IPS DF 4.7 (cell line): Measurements from ENCODE around the gene INHA.

Experiments
- DNase-seq: peaks from one replicate; pipeline ENCODE4 v3.0.0-alpha.2; 2013; ENCODE audit warnings: low spot score; ENCODE audit errors: extremely low read depth

The INHA gene

GRCh38 chr2:219557791-219558785 is 14.0 kb upstream of the INHA start:
- no peak for DNase-seq

- no peak for DNase-seq
These were observed 12.8 kb upstream of the INHA start for GRCh38 chr2:219559156-219559915.

DNA sequence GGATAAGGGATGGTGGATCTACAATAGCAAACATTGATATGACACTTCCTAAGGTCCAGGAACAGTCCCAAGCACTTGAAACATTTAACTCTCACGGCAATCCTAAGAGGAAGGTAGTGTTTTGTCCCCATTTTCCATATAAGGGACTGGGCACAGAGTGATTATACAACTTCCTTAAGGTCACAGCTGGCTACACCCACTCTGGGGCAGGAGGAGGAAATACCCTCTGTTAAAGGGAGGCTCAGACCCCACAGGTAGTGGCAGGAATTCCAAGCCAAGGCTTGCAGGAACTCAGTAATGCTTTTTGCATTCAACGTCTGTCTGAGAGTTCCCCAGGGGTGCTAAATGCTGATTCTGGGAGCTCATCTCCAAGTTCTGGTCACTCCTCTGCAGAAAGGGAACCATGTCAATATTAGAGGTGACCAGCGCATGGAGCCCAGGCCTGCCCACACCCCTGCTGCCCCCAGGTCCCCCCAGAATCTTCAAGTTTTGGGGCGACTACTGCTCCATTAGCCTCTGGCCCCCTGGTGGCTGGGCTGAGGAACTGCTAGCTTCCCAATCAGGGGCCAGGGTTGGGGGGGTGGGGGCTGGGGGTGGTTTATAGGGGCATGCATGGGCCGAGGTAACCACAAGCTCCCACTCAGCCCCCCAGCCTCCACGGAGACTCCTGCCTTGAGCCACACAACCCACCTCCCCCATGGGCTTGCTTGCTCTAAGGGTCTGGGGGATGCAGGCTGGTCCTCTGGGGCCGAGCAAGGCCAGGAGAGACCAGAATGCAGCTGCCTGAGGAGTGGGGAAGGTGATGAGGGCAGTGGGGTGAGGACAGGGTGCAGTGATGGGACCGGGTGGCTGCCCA is 11.8 kb upstream of the INHA start:
- DNase-seq = no peak

- DNase-seq = no peak
These were observed 11.3 kb upstream of the INHA start for GRCh38 chr2:219560893-219561178.

GRCh38 chr2:219561179-219562048 is 10.7 kb upstream of the INHA start:
- no peak for DNase-seq

- no peak for DNase-seq
These were observed 9.8 kb upstream of the INHA start for GRCh38 chr2:219562049-219563020.

DNA sequence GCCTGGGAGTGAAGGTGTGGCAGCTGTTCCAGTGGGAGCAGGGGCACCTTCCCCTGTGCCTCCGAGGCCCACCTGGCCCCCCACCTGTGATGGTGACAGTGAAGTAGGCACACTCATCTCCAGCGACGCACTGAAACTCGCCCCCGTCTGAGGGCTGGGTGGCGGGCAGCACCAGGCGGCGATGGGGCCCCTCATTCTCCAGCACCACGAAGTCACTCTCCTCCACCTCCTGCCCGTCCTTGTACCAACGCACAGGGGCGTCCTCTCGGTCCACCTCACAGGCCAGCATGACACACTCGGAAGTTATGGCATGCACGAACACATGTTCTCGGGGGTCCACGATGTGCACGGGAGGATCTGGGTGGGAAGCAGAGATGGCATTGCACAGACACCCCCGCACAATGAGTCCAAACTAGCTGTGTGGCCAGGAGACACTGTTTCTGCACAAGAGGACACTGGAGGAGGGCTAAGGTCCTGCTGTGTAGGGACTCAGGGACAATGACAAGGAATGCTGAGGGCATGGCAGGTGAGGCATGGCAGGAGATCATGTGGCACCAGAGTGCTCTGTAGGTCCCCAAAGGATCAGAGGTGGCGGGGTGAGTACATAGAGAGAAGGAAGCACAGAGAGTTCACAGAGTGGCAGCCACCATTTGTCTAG is 8.7 kb upstream of the INHA start:
- no peak for DNase-seq

- DNase-seq = no peak
These were observed 6.7 kb upstream of the INHA start for GRCh38 chr2:219565130-219566080.

DNA sequence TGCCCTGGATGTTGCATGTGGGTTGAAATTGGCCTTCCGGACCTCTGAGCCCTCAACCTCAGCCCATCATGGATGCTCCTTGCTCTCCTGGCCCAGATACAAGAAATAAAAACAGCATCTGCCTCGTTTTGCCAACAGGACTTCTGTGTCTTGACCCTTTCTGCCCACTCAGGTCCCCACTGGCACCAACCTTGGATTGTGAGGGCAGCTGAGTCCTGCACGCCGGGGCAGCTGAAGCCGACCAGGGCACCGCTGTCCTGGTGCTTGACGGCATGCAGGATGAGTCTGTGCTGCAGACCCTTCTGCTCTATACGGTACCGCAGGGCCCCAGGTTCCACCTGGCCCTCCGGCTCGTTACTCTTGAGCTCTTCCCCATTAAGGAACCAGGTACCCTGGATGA is 5.5 kb upstream of the INHA start:
- DNase-seq = no peak

- DNase-seq = no peak
These were observed 5.0 kb upstream of the INHA start for GRCh38 chr2:219567131-219567530.

DNA sequence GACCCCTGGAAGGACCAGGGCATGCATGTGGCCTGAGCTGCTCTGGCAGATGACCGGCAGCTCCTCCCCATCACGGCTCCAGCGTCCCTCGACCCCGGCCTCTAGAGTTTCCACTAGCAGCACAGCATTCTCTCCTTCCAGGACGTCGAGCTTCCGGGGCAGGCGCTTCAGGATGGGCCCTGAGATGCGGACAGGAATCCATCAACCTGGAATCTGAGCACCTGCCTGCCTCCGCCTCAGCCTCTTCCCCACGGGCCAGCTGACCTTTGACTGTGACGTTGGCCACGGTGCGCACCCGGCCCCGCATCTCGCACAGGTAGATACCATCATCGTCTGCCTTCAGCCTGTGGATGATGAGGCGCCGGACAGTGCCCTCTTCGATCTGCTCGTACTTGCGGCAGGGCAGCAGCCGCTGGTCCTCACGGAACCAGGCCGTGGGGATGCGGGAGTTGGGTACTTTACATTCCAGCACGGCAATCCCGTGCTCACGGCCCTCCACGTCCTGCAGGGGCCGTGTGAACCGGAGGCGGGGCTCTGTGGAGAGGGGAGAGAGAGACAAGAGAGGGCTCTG is 4.2 kb upstream of the INHA start:
- no peak for DNase-seq

GRCh38 chr2:219569041-219569440 is 3.1 kb upstream of the INHA start:
- DNase-seq = no peak

GRCh38 chr2:219569635-219570034 is 2.5 kb upstream of the INHA start:
- no peak for DNase-seq

DNA sequence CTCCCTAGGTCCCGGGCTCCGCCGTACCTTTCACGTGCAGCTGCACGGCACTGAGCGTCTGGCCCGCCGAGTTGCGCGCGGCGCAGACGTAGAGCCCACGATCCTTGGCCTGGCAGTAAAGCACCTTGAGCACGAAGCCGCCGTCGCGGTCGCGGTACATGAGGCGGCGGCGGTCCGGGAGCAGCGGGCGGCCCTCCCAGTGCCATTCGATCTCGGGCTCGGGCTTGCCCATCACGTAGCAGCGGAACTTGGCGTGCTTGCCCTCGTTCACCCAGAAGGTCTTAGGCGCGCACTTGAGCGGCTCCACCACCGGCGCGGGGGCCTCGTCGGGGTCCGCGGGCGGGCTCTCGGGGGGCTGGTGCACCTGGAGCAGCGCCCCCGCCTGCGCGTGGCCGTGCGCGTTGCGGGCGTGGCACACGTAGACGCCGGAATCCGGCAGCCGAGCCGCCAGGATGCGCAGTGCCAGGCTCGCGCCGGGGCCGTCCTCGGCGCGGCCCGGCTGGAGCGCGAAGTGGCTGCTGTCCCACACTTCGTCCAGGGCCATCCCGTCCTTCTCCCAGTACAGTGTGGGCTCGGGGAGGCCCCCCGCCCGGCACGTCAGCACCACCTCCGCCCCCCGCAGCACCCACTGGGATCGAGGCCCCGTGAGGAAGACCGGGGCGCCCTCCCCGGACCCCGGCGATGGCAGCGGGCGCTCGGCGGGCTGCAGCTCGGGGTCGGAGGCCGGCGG is 1.8 kb upstream of the INHA start:
- DNase-seq = no peak

- no peak for DNase-seq
These were observed 1.2 kb upstream of the INHA start for GRCh38 chr2:219570924-219571310.

- no peak for DNase-seq
These were observed 536 bp upstream of the INHA start, which contains the start of gene OBSL1 for GRCh38 chr2:219571311-219572236. OBSL1 (minus strand) TSS chr2:219571539; CDS start chr2:219571232, 307 bp downstream.
